Sigmoid colon (tissue), 4 donors: ENCODE measurements around the gene KCNJ10.

Experiments
- EP300 ChIP-seq, 4 donors: sonication (generic); formaldehyde crosslinking; IDR thresholded peaks; one replicate each; pipeline ENCODE4 v1.6.1; 2017; ENCODE audit warnings: antibody characterized with exemption in 4 of 4
- POLR2A ChIP-seq, 2 donors: fragments of 450-650 bp; IDR thresholded peaks; one replicate each; pipeline ENCODE4 v1.6.1; 2016; ENCODE audit warnings: antibody characterized with exemption in 2 of 2, mild to moderate bottlenecking in 2 of 2, moderate library complexity in 2 of 2
- POLR2AphosphoS5 ChIP-seq, 4 donors: sonication (generic); formaldehyde crosslinking; IDR thresholded peaks; one replicate each; pipeline ENCODE4 v1.6.1; 2017; ENCODE audit warnings: antibody characterized with exemption in 4 of 4
- TF ChIP-seq, protein P1 (sequence below), 4 experiments: fragments of 450-650 bp in 3 of 4; fragments of 200-600 bp in 1 of 4; IDR thresholded peaks; one replicate each; pipeline ENCODE4 v1.5.1; 2016 to 2019; ENCODE audit warnings: antibody characterized with exemption in 4 of 4, mild to moderate bottlenecking in 3 of 4, moderate library complexity in 2 of 4

GRCh38 chr1:160080381-160081100 lies 10.6 kb upstream of the KCNJ10 start:
- TF ChIP-seq, protein P1, sequence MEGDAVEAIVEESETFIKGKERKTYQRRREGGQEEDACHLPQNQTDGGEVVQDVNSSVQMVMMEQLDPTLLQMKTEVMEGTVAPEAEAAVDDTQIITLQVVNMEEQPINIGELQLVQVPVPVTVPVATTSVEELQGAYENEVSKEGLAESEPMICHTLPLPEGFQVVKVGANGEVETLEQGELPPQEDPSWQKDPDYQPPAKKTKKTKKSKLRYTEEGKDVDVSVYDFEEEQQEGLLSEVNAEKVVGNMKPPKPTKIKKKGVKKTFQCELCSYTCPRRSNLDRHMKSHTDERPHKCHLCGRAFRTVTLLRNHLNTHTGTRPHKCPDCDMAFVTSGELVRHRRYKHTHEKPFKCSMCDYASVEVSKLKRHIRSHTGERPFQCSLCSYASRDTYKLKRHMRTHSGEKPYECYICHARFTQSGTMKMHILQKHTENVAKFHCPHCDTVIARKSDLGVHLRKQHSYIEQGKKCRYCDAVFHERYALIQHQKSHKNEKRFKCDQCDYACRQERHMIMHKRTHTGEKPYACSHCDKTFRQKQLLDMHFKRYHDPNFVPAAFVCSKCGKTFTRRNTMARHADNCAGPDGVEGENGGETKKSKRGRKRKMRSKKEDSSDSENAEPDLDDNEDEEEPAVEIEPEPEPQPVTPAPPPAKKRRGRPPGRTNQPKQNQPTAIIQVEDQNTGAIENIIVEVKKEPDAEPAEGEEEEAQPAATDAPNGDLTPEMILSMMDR (IDR thresholded peaks at IDR 0.05): no peak
- no peak for TF ChIP-seq POLR2A (IDR thresholded peaks at IDR 0.05)
- TF ChIP-seq POLR2AphosphoS5 (IDR thresholded peaks at IDR 0.05): no peak
- TF ChIP-seq EP300 (IDR thresholded peaks at IDR 0.05): no peak
